Breast epithelium (tissue), 3 donors: ENCODE data around the gene CHSY3.

Source experiments
- POLR2A ChIP-seq: fragments of 450-650 bp; IDR thresholded peaks from one replicate; pipeline ENCODE4 v1.6.1; 2016; ENCODE audit warnings: antibody characterized with exemption, mild to moderate bottlenecking, moderate library complexity
- POLR2AphosphoS5 ChIP-seq, 3 donors: sonication (generic); formaldehyde crosslinking; IDR thresholded peaks; one replicate each; pipeline ENCODE4 v1.6.1; 2017; ENCODE audit warnings: antibody characterized with exemption in 3 of 3

DNA sequence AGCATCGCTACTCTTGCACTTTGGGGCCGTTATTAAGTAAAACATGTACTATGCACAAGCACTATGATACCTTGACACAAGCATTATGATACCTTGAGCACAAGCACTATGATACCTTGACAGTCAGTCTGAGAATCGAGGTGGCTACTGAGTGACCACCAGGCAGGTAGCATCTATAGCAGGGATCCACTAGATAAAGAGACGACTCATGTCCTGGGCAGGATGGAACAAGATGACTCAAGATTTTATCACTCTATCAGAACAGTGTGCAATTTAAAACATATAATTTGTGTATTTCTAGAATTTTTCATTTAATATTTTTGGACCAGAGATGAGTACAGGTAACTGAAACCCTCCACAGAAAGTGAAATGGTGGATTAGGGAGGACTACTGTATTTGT lies 16.9 kb downstream of the CHSY3 start:
- no peak for TF ChIP-seq POLR2A
- TF ChIP-seq POLR2AphosphoS5 (IDR thresholded peaks at IDR 0.05) = no peak
